Spleen (tissue), 7 donors: ENCODE results near the gene MAS1.

ENCODE experiments used
- CTCF ChIP-seq, 11 experiments: fragments of 200-600 bp in 7 of 11; fragments of 450-650 bp in 4 of 11; sonication (generic) in 4 of 11; IDR thresholded peaks in 8 of 11; conservative IDR thresholded peaks in 3 of 11; 1 replicate in 7 of 11; 2 replicates in 4 of 11; pipeline versions ENCODE4 v1.4.0 to v1.8.0; 2016 to 2021; ENCODE audit warnings: antibody characterized with exemption in 11 of 11, inconsistent platforms in 4 of 11, mild to moderate bottlenecking in 1 of 11
- POLR2AphosphoS5 ChIP-seq, 3 donors: sonication (generic); formaldehyde crosslinking; IDR thresholded peaks; one replicate each; pipeline ENCODE4 v1.5.1; 2017; ENCODE audit warnings: antibody characterized with exemption in 3 of 3
- donor health status: DM: no; HTN: no; CAD: no; lungs with moderate emphysema.
- donor health status: DM: no; HTN: no; CAD: no.
- donor health status: DM: no; HTN: no; CAD: no.

- no peak for TF ChIP-seq POLR2AphosphoS5 (IDR thresholded peaks at IDR 0.05)
- no peak for TF ChIP-seq CTCF (IDR thresholded peaks at IDR 0.05 in 8 of 11, conservative IDR thresholded peaks at IDR 0.05 in 3 of 11)
Observed at GRCh38 chr6:159902620-159903019, 11.8 kb downstream of the MAS1 start.
